Memory B cell (primary cell): ENCODE measurements around the gene LDHAL6A.
A peak's percentile ranks its signal among the peaks of the same experiment; 100 is the strongest.

Experiments used
- ATAC-seq: fragments of 150-1000 bp; cut with Tn5 transposase; 2 replicates; pipeline ENCODE4 v1.10.0; 2021; ENCODE audit warnings: low read depth, mild to moderate bottlenecking, moderate library complexity
- DNase-seq, 2 donors: peaks; one replicate each; pipeline ENCODE4 v3.0.0; 2022; ENCODE audit warnings: low spot score in 2 of 2
- H3K27ac Mint-ChIP-seq: one replicate; pipeline ENCODE4 v1.8.0; 2022; ENCODE audit warnings: mild to moderate bottlenecking, moderate library complexity, mixed read lengths
- H3K27me3 Mint-ChIP-seq: one replicate; pipeline ENCODE4 v1.8.0; 2022; ENCODE audit warnings: mixed read lengths
- H3K36me3 Mint-ChIP-seq: one replicate; pipeline ENCODE4 v1.8.0; 2022; ENCODE audit warnings: mild to moderate bottlenecking, mixed read lengths
- H3K4me1 Mint-ChIP-seq: one replicate; pipeline ENCODE4 v1.8.0; 2022; ENCODE audit warnings: mixed read lengths
- H3K4me3 Mint-ChIP-seq: one replicate; pipeline ENCODE4 v1.8.0; 2022; ENCODE audit warnings: mild to moderate bottlenecking, moderate library complexity, mixed read lengths
- H3K9me3 Mint-ChIP-seq: one replicate; pipeline ENCODE4 v1.8.0; 2022; ENCODE audit warnings: mixed read lengths

The LDHAL6A gene

GRCh38 chr11:18501629-18502028 is 46.0 kb downstream of the LDHAL6A start:
- Mint-ChIP-seq H3K4me1 (no peaks in the 10 kb centered on the region), H3K27me3 (no peaks in the 10 kb centered on the region), H3K36me3 (peaks cover 37% of the 10 kb centered on the region), H3K4me3 (no peak overlapping the region), H3K9me3 (no peaks in the 10 kb centered on the region), H3K27ac (peak overlapping the region; percentile 11)
- ATAC-seq (no peak), DNase-seq (no peak)

GRCh38 chr11:18502352-18502751 is 46.7 kb downstream of the LDHAL6A start:
- Mint-ChIP-seq H3K9me3 (no peaks in the 10 kb centered on the region), H3K4me3 (no peak overlapping the region), H3K4me1 (no peaks in the 10 kb centered on the region), H3K27ac (no peak overlapping the region), H3K36me3 (peaks cover 40% of the 10 kb centered on the region), H3K27me3 (no peaks in the 10 kb centered on the region)
- no peak for ATAC-seq
- DNase-seq, result no peak

GRCh38 chr11:18521122-18521521 is 65.5 kb downstream of the LDHAL6A start:
- DNase-seq (no peak), ATAC-seq (no peak)
- Mint-ChIP-seq H3K4me3 (no peak overlapping the region), H3K27me3 (no peaks in the 10 kb centered on the region), H3K27ac (no peak overlapping the region), H3K36me3 (peaks cover 15% of the 10 kb centered on the region), H3K9me3 (no peaks in the 10 kb centered on the region), H3K4me1 (peaks cover 12% of the 10 kb centered on the region)

GRCh38 chr11:18522388-18522787 is 66.7 kb downstream of the LDHAL6A start:
- Mint-ChIP-seq H3K36me3 (peaks cover 18% of the 10 kb centered on the region), H3K27ac (peak overlapping the region; percentile 11), H3K4me1 (peaks cover 13% of the 10 kb centered on the region), H3K4me3 (no peak overlapping the region), H3K9me3 (no peaks in the 10 kb centered on the region), H3K27me3 (no peaks in the 10 kb centered on the region)
- ATAC-seq (no peak), DNase-seq (no peak)

GRCh38 chr11:18523084-18523483 is 67.4 kb downstream of the LDHAL6A start:
- H3K27me3 Mint-ChIP-seq, result no peaks in the 10 kb centered on the region
- no peak for ATAC-seq
- H3K36me3 Mint-ChIP-seq, result peaks cover 18% of the 10 kb centered on the region
- H3K9me3 Mint-ChIP-seq, result no peaks in the 10 kb centered on the region
- no peak overlapping the region for H3K4me3 Mint-ChIP-seq
- peaks cover 18% of the 10 kb centered on the region for H3K4me1 Mint-ChIP-seq
- no peak for DNase-seq
- H3K27ac Mint-ChIP-seq, result peak overlapping the region; percentile 11

- H3K4me3 Mint-ChIP-seq, result no peak overlapping the region
- DNase-seq (no peak), ATAC-seq (no peak)
- H3K27me3 Mint-ChIP-seq, result no peaks in the 10 kb centered on the region
- no peaks in the 10 kb centered on the region for H3K9me3 Mint-ChIP-seq
- peaks cover 18% of the 10 kb centered on the region for H3K4me1 Mint-ChIP-seq
- peaks cover 16% of the 10 kb centered on the region for H3K36me3 Mint-ChIP-seq
- H3K27ac Mint-ChIP-seq, result no peak overlapping the region
Observed at GRCh38 chr11:18524248-18524647, 68.6 kb downstream of the LDHAL6A start.

GRCh38 chr11:18526130-18526520 is 70.5 kb downstream of the LDHAL6A start:
- H3K9me3 Mint-ChIP-seq, result no peaks in the 10 kb centered on the region
- DNase-seq (no peak), ATAC-seq (no peak)
- peak overlapping the region; percentile 100 for H3K27ac Mint-ChIP-seq
- H3K4me1 Mint-ChIP-seq, result peaks cover 18% of the 10 kb centered on the region
- H3K4me3 Mint-ChIP-seq, result peak overlapping the region; percentile 91
- H3K27me3 Mint-ChIP-seq, result no peaks in the 10 kb centered on the region
- peaks cover 16% of the 10 kb centered on the region for H3K36me3 Mint-ChIP-seq

GRCh38 chr11:18526521-18527296 is 71.1 kb downstream of the LDHAL6A start, which contains the start of gene TSG101:
Gene TSG101 (minus strand): TSS chr11:18526942. CDS start chr11:18526816, 126 bp downstream.
- DNase-seq (peak; percentile 90 to 96), ATAC-seq (peak; percentile 89)
- peaks cover 18% of the 10 kb centered on the region for H3K4me1 Mint-ChIP-seq
- H3K9me3 Mint-ChIP-seq, result no peaks in the 10 kb centered on the region
- H3K27me3 Mint-ChIP-seq, result no peaks in the 10 kb centered on the region
- H3K4me3 Mint-ChIP-seq, result peak within 1 kb of the TSS; percentile 91
- H3K36me3 Mint-ChIP-seq, result peaks cover 16% of the 10 kb centered on the region
- H3K27ac Mint-ChIP-seq, result peak within 1 kb of the TSS; percentile 100

GRCh38 chr11:18527512-18527911 is 71.9 kb downstream of the LDHAL6A start:
- H3K27ac Mint-ChIP-seq, result peak overlapping the region; percentile 100
- ATAC-seq, result no peak
- no peaks in the 10 kb centered on the region for H3K27me3 Mint-ChIP-seq
- no peak for DNase-seq
- H3K4me3 Mint-ChIP-seq, result peak overlapping the region; percentile 91
- H3K4me1 Mint-ChIP-seq, result peaks cover 12% of the 10 kb centered on the region
- no peaks in the 10 kb centered on the region for H3K9me3 Mint-ChIP-seq
- peaks cover 11% of the 10 kb centered on the region for H3K36me3 Mint-ChIP-seq
